Activated CD8-positive, alpha-beta memory T cell treated with anti-CD3 and anti-CD28 coated beads for 24 hours (primary cell): ENCODE measurements around the gene PASD1.
"Not testable (repeated sequence)": the region's sequence is repeated elsewhere in the genome, so short reads cannot be mapped to it uniquely, and the experiment has no call there.

ENCODE experiments used
- DNase-seq: peaks from one replicate; pipeline ENCODE4 v3.0.0-alpha.2; 2020

The PASD1 gene

DNA sequence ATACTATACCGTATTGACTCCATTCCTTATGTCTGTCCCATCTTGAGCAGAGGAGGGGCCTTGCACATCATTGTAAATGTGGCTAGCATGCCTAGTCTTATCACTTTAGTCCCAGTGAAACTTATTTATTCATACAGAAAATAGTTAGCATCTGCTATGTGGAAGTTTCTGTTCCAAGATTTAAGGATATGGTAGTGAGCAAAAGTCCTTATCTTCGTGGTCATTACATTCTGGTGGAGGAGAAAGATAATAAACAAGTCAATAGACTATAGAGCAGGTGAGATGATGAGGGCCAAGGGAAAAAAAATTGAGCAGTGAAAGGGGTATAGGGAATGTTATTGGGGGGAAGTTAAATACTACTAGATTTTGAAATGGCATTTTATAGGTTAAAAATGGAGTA lies 68.3 kb downstream of the PASD1 start:
- DNase-seq: no peak

DNA sequence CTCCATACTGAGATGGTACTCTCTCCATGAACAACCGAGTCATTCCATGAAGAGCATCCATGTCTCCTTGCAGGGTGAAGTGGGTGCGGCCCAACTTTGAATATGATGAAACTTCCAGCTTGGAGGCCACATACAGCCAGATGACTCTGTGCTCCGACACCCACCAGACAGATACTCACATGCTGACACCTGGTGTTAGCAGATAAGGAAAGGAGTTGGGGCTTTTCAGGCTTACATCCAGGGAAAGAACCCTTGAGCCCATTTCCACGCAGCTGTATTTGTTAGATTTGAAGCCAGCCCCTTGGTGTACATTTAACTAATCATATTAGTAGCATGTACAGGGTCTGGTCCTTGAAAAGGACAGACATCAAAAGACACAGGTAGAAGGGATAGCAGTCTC lies 69.7 kb downstream of the PASD1 start:
- no peak for DNase-seq

- DNase-seq: no peak
These were observed 71.5 kb downstream of the PASD1 start for GRCh38 chrX:151634937-151635336.

GRCh38 chrX:151641564-151641963 lies 78.1 kb downstream of the PASD1 start:
- no peak for DNase-seq

GRCh38 chrX:151675121-151675746 lies 111.8 kb downstream of the PASD1 start:
- no peak for DNase-seq

GRCh38 chrX:151676196-151676595 lies 112.7 kb downstream of the PASD1 start:
- DNase-seq: no peak

GRCh38 chrX:151679798-151680402 lies 116.4 kb downstream of the PASD1 start:
- DNase-seq: no peak

- DNase-seq: peak; percentile 86
These were observed 117.3 kb downstream of the PASD1 start for GRCh38 chrX:151680805-151681204.

GRCh38 chrX:151687635-151688034 lies 124.2 kb downstream of the PASD1 start:
- DNase-seq: no peak

GRCh38 chrX:151688695-151689094 lies 125.2 kb downstream of the PASD1 start:
- no peak for DNase-seq

DNA sequence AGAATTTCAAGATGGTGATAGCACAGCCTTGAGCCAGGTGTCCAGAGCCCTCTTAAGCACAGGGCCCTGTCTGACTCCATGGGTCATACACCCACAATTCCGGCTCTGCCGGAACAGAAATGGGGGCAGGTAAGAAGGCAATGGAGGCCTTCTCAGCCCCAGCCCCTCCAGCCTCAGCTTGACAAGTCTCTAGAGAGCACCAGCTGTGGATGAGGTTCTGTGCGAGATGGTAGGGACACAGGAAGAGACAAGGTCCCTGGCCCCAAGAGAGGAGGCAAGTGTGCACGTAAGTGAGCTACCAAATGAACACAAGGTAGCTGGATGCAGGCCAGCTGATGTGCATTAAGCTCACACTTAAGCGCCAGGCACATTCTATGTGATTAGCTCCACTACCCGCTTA lies 129.3 kb downstream of the PASD1 start:
- no peak for DNase-seq

DNA sequence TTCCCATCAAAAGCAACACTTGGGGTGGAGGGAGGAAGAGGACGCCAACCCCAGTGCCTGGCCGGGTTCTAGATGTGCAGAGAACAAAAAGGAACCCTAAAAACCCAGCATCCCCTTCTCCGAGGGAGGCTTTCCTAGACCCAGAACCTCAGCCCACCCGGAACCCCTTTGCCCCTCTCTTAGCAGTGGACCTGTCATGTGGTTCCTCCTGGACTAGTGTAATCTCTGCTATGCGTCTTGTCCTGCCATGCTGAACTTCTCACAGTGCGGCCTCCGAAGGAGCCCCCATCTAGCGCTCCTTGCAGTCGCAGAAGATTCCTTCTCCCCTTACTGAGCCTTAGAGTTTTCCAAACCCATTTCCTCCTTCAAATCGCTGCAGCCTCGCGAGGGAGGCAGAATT lies 130.6 kb downstream of the PASD1 start:
- DNase-seq: no peak

DNA sequence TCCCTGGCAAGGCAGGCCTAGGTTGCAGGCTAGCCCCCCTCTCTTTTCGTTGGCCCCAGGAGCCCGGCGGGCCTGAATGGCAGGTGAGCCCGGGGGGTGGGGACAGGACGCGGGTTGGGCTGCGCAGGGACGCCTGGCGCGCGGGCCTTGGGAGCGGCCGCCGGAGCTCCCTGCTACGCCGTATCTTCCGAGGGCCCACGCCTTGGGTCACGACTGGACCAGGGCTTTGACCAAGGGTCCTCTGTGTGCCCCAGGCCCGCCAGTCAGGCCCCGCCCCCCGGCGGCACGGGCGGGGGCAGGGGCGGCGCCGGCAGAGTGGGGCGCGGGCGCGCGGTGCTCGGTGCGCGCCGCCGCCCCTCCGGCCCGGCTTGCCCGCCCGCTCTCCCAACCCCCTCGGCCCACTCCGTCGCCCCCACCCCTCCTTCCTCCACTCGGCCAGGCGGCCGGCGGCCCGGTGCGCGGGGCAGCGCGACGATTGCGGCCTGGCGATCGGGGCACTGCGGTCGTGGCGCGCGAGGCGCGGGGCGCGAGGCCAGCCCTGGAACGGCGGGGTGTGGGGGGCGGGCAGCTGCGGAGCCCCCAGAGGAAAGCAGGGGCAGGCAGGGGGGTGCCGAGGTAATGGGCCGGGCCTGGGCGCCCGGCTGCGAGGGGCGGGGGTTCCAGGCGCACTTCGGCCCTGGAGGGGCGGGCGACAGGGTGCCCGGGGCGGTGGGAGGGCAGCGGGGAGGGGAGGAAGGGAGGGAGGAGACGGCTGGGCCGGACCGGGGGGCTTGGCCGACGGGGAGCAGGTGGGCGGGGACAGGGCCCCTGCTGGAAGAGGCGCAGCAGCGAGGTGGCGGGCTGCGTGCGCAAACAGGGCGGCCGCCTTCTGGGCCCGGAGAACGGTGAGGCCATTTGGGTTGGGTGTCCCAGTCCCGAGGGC lies 131.4 kb downstream of the PASD1 start, which contains the start of gene PRRG3:
Gene PRRG3 (plus strand): TSS at position 798 of the 922 bp plus-strand sequence. CDS start 3,357 bp downstream, outside the sequence.
- DNase-seq: no peak

DNA sequence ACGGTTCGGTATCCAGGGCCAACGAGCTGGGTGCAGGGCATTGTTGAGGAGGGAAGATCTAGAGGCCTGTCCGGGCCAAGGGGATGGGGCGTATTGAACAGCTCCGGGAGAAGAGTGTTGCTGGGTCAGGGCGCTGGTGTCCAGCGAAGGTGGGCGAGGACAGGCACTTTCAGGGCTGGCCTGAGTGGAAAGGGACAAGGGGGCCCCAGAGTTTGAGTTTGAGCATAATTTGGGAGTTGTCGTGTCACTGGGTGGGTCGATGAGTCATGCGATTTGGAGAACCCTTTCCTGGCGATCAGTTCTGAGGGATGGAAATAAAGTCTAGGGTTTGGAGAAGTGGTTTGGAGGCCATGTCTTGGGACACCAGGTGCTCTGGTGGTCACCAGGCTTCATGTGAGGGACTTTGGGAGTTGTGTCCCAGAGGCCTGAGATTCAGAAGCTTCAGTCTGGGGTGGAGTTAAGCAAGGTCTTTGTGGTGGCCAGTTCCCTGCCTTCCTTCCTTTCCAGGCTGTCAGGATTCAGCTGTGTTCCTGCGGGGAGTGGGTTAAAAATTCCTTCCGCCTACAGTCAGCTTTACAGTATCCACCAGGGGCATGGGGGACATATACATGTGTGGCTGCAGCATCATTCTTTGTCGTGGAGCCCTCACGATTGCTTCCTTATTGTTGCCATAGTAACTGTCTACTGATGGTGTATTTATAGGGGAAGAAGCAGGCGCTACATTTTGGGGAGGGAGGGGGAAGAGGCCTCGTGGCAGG lies 132.3 kb downstream of the PASD1 start:
- DNase-seq: no peak

GRCh38 chrX:151697082-151697481 lies 133.6 kb downstream of the PASD1 start:
- DNase-seq: not testable (repeated sequence)

GRCh38 chrX:151697522-151697921 lies 134.0 kb downstream of the PASD1 start:
- DNase-seq: no peak

GRCh38 chrX:151698485-151698884 lies 135.0 kb downstream of the PASD1 start:
- no peak for DNase-seq

- DNase-seq: no peak
These were observed 136.3 kb downstream of the PASD1 start for GRCh38 chrX:151699746-151700145.

DNA sequence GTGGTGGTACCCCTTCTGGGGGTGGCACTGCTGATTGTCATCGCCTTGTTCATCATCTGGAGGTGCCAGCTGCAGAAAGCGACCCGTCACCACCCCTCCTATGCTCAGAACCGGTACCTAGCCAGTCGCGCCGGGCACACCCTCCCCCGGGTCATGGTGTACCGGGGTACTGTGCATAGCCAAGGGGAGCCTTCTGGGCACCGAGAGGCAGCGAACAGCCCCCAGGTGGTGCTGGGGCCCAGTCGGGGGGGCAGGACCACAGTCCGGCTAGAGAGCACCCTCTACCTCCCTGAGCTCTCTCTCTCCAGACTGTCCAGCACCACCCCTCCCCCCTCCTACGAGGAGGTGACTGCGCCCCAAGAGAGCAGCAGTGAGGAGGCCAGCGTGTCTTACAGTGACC lies 137.1 kb downstream of the PASD1 start:
- no peak for DNase-seq

DNA sequence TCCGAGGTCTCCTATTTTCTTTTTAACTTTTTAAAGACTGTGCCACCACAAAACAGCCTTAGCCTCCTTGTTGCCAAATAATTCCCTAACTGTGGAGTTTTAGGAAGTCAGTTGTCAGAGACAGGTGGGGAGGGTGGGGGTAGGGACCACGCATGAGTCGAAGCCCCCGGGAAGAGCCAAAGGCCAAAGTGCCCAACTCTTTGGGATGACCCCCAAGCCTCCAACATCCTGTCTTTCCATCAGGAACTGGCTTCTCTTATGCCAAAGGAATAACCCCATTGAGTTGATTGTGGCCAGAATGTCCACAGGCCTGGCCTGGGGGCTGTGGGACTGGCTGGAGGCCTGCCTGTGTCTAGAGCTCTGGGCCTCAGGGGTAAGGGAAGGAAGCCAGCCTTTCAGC lies 137.6 kb downstream of the PASD1 start:
- no peak for DNase-seq

DNA sequence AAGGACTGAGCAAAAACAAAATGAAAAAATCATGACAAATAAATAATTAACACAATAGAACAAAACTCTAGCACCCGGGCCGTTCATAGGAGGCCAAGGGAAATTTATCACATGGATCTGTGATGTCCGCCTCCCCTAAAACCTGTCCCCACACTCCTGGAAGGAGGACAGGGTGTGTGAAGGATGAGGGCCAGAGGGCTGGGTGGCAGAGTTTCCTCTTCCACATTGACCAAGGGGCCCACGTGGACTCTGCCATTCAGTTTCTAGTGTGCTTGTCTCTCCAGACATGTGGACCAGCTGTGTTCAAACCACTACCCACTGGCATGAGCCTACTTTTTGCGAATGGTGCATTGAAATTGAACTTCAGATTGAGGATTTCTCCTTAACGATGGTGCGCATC lies 138.1 kb downstream of the PASD1 start:
- DNase-seq: no peak

DNA sequence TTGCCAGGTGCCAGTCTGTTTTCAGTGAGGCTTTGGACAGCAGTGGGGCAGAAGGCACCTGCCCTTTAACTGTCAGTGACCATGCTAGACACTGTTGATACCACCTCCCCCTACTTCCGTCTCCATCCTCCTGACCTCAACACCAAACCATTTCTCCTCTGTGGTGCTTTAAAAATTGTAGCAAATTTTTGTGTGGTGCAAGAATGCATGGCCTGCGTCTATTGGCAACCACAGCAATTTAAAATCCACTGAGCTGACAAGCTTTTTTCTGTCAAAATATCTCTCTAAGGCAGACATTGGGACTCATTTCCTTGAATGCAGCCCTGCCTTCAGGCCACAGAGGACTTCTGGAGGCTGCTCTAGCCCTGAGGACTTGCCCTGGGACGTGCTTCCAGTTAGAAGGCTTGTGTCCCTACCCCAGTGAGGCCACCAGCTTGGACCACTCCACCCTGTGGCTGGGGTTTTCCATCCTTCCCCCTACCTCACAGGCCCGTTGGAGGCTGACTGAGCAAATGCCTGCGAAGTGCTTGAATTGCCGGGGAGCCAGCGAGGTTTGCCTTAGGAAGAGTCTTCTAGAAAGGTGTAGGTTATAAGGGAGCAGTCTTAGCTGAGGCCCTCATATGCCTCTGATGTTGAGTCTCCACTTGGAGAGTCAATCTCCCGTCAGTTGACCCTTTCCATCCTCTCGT lies 138.7 kb downstream of the PASD1 start:
- DNase-seq: no peak
